PC-9 (cell line): ENCODE results near the gene PRDM4. TPM values are rescaled to one million over a fixed set of nuclear protein-coding genes. Genes with fewer than 3 reads are reported as not detected.

Experiments
- BruUV-seq: library from RNA; stranded (reverse); fragments of 400-500 nt; replicated peaks from 2 replicates; lab custom pipeline; 2021; lab: Mats Ljungman, UMichigan
- CTCF ChIA-PET: fragments of 300-600 bp; sonication (Branson Sonifier 250); formaldehyde crosslinking; loops from one replicate; lab custom pipeline; 2022; ENCODE audit warnings: antibody characterized with exemption; lab: Charles Lee
- POLR2A ChIA-PET: fragments of 300-600 bp; sonication (Branson Sonifier 250); formaldehyde crosslinking; loops from one replicate; lab custom pipeline; 2022; ENCODE audit warnings: antibody characterized with exemption; ENCODE audit not compliant: unreplicated experiment; lab: Charles Lee
- DNase-seq, 2 experiments: peaks; one replicate each; pipeline versions ENCODE4 v3.0.0 to v3.0.0-alpha.2; 2015 to 2022; ENCODE audit warnings: mixed read lengths in 1 of 2
- H2AFZ ChIP-seq: fragments of 200-600 bp; sonication (generic); 2 replicates; pipeline ENCODE4 v1.8.1; 2017; ENCODE audit warnings: antibody characterized with exemption
- H3F3A ChIP-seq: fragments of 200-600 bp; sonication (generic); 2 replicates; pipeline ENCODE4 v1.8.1; 2017; ENCODE audit warnings: antibody characterized with exemption, mild to moderate bottlenecking, low read depth; ENCODE audit not compliant: insufficient read depth
- H3K27ac ChIP-seq: fragments of 200-600 bp; sonication (generic); 2 replicates; pipeline ENCODE4 v1.6.1; 2016; ENCODE audit warnings: mixed run types
- H3K27me3 ChIP-seq: fragments of 200-600 bp; sonication (generic); 2 replicates; pipeline ENCODE4 v1.6.1; 2016; ENCODE audit warnings: low read depth, mixed run types; ENCODE audit not compliant: insufficient read depth
- H3K36me3 ChIP-seq: fragments of 200-600 bp; sonication (generic); 2 replicates; pipeline ENCODE4 v1.6.1; 2016; ENCODE audit warnings: low read depth, mixed run types
- H3K4me1 ChIP-seq: fragments of 200-600 bp; sonication (generic); replicated peaks from 2 replicates; pipeline ENCODE4 v1.6.1; 2016; ENCODE audit warnings: mixed run types; ENCODE audit not compliant: insufficient read depth
- H3K4me2 ChIP-seq: fragments of 200-600 bp; sonication (generic); 2 replicates; pipeline ENCODE4 v1.6.1; 2017; ENCODE audit warnings: mixed run types
- H3K4me3 ChIP-seq: fragments of 200-600 bp; sonication (generic); 2 replicates; pipeline ENCODE4 v1.6.1; 2016; ENCODE audit warnings: mixed run types
- H3K79me2 ChIP-seq: fragments of 200-600 bp; sonication (generic); 2 replicates; pipeline ENCODE4 v1.6.1; 2017; ENCODE audit warnings: low read depth, mixed run types
- H3K9me2 ChIP-seq: fragments of 200-600 bp; sonication (generic); 2 replicates; pipeline ENCODE4 v1.8.1; 2017; ENCODE audit warnings: mild to moderate bottlenecking; ENCODE audit not compliant: insufficient read depth
- H3K9me3 ChIP-seq: fragments of 200-600 bp; sonication (generic); 2 replicates; pipeline ENCODE4 v1.8.1; 2016; ENCODE audit warnings: low read depth; ENCODE audit not compliant: insufficient read depth
- H4K20me1 ChIP-seq: fragments of 200-600 bp; sonication (generic); 2 replicates; pipeline ENCODE4 v1.8.1; 2017; ENCODE audit not compliant: insufficient read depth
- CTCF ChIP-seq: fragments of 200-600 bp; sonication (generic); conservative IDR thresholded peaks from 2 replicates; pipeline ENCODE4 v1.6.1; 2017; ENCODE audit warnings: mixed run types, antibody characterized with exemption, mild to moderate bottlenecking, moderate library complexity
- EZH2 ChIP-seq: fragments of 200-600 bp; sonication (generic); IDR thresholded peaks from 2 replicates; pipeline ENCODE4 v1.8.0; 2017; ENCODE audit warnings: antibody characterized with exemption, low read depth
- intact Hi-C: fragments of 100-400 bp; cut with micrococcal nuclease; formaldehyde crosslinking; loops from one replicate; pipeline ENCODE4 v1.10.0; 2022; ENCODE audit not compliant: unreplicated experiment
- total RNA-seq: library from RNA; stranded (reverse); gene quantifications from 2 replicates; pipeline ENCODE4 v1.2.3, GENCODE V29; 2021

The PRDM4 gene
- total RNA-seq, 1 experiment from 2014 or later = 21.6 TPM

- H3K4me2 ChIP-seq = no peak overlapping the region
- CTCF ChIA-PET = no interaction called here
- POLR2A ChIA-PET = no interaction called here
- TF ChIP-seq EZH2 = no peak
- TF ChIP-seq CTCF = no peak
- intact Hi-C loops = no loop called here
- H4K20me1 ChIP-seq = no peaks in the 10 kb centered on the region
- DNase-seq = no peak
- H3K79me2 ChIP-seq = no peaks in the 10 kb centered on the region
- H3K36me3 ChIP-seq = no peaks in the 10 kb centered on the region
- no TSS peak for BruUV-seq
- no peaks in the 10 kb centered on the region for H3F3A ChIP-seq
- H2AFZ ChIP-seq = no peak overlapping the region
- H3K4me3 ChIP-seq = no peak overlapping the region
- H3K9me3 ChIP-seq = no peaks in the 10 kb centered on the region
- H3K9me2 ChIP-seq = no peaks in the 10 kb centered on the region
- H3K27me3 ChIP-seq = peaks cover 72% of the 10 kb centered on the region
- no peak overlapping the region for H3K27ac ChIP-seq
- H3K4me1 ChIP-seq = no peaks in the 10 kb centered on the region
These were observed 37.6 kb upstream of the PRDM4 start for GRCh38 chr12:107798580-107798979.

GRCh38 chr12:107794451-107794850 is 33.5 kb upstream of the PRDM4 start:
- DNase-seq = no peak
- H3K36me3 ChIP-seq = no peaks in the 10 kb centered on the region
- CTCF ChIA-PET = no interaction called here

GRCh38 chr12:107791465-107792089 is 30.6 kb upstream of the PRDM4 start:
- no peaks in the 10 kb centered on the region for H3K36me3 ChIP-seq
- H3F3A ChIP-seq = no peaks in the 10 kb centered on the region
- ChIA-PET POLR2A (no interaction called here), CTCF (no interaction called here)
- H3K9me3 ChIP-seq = no peaks in the 10 kb centered on the region
- no peaks in the 10 kb centered on the region for H3K9me2 ChIP-seq
- no peak overlapping the region for H3K27ac ChIP-seq
- intact Hi-C loops = no loop called here
- H4K20me1 ChIP-seq = no peaks in the 10 kb centered on the region
- no peak for TF ChIP-seq CTCF
- no peak for TF ChIP-seq EZH2
- H3K79me2 ChIP-seq = no peaks in the 10 kb centered on the region
- DNase-seq = no peak
- BruUV-seq = no TSS peak
- H3K27me3 ChIP-seq = peaks cover 88% of the 10 kb centered on the region
- no peak overlapping the region for H2AFZ ChIP-seq
- no peak overlapping the region for H3K4me3 ChIP-seq
- no peak overlapping the region for H3K4me2 ChIP-seq
- H3K4me1 ChIP-seq = no peaks in the 10 kb centered on the region

More at GRCh38 chr12:107794451-107794850, 33.5 kb upstream of the PRDM4 start:
- intact Hi-C loops = no loop called here
- no peaks in the 10 kb centered on the region for H3F3A ChIP-seq
- no peaks in the 10 kb centered on the region for H3K4me1 ChIP-seq
- no peak overlapping the region for H3K4me3 ChIP-seq
- H3K9me2 ChIP-seq = no peaks in the 10 kb centered on the region
- H3K4me2 ChIP-seq = no peak overlapping the region
- no peak overlapping the region for H2AFZ ChIP-seq
- peaks cover 86% of the 10 kb centered on the region for H3K27me3 ChIP-seq
- no peaks in the 10 kb centered on the region for H4K20me1 ChIP-seq
- no peaks in the 10 kb centered on the region for H3K9me3 ChIP-seq
- H3K79me2 ChIP-seq = no peaks in the 10 kb centered on the region
- H3K27ac ChIP-seq = no peak overlapping the region
- BruUV-seq = no TSS peak
- no peak for TF ChIP-seq EZH2
- TF ChIP-seq CTCF = no peak
- POLR2A ChIA-PET = no interaction called here
